PC-9 (cell line): Measurements from ENCODE around the gene ERN1. TPM values are rescaled to one million over a fixed set of nuclear protein-coding genes. Genes with fewer than 3 reads are reported as not detected.

Experiments
- BruUV-seq: library from RNA; stranded (reverse); fragments of 400-500 nt; replicated peaks from 2 replicates; lab custom pipeline; 2021; lab: Mats Ljungman, UMichigan
- CTCF ChIA-PET: fragments of 300-600 bp; sonication (Branson Sonifier 250); formaldehyde crosslinking; loops from one replicate; lab custom pipeline; 2022; ENCODE audit warnings: antibody characterized with exemption; lab: Charles Lee
- POLR2A ChIA-PET: fragments of 300-600 bp; sonication (Branson Sonifier 250); formaldehyde crosslinking; loops from one replicate; lab custom pipeline; 2022; ENCODE audit warnings: antibody characterized with exemption; ENCODE audit not compliant: unreplicated experiment; lab: Charles Lee
- DNase-seq, 2 experiments: peaks; one replicate each; pipeline versions ENCODE4 v3.0.0 to v3.0.0-alpha.2; 2015 to 2022; ENCODE audit warnings: mixed read lengths in 1 of 2
- H2AFZ ChIP-seq: fragments of 200-600 bp; sonication (generic); 2 replicates; pipeline ENCODE4 v1.8.1; 2017; ENCODE audit warnings: antibody characterized with exemption
- H3F3A ChIP-seq: fragments of 200-600 bp; sonication (generic); 2 replicates; pipeline ENCODE4 v1.8.1; 2017; ENCODE audit warnings: antibody characterized with exemption, mild to moderate bottlenecking, low read depth; ENCODE audit not compliant: insufficient read depth
- H3K27ac ChIP-seq: fragments of 200-600 bp; sonication (generic); 2 replicates; pipeline ENCODE4 v1.6.1; 2016; ENCODE audit warnings: mixed run types
- H3K27me3 ChIP-seq: fragments of 200-600 bp; sonication (generic); 2 replicates; pipeline ENCODE4 v1.6.1; 2016; ENCODE audit warnings: low read depth, mixed run types; ENCODE audit not compliant: insufficient read depth
- H3K36me3 ChIP-seq: fragments of 200-600 bp; sonication (generic); 2 replicates; pipeline ENCODE4 v1.6.1; 2016; ENCODE audit warnings: low read depth, mixed run types
- H3K4me1 ChIP-seq: fragments of 200-600 bp; sonication (generic); replicated peaks from 2 replicates; pipeline ENCODE4 v1.6.1; 2016; ENCODE audit warnings: mixed run types; ENCODE audit not compliant: insufficient read depth
- H3K4me2 ChIP-seq: fragments of 200-600 bp; sonication (generic); 2 replicates; pipeline ENCODE4 v1.6.1; 2017; ENCODE audit warnings: mixed run types
- H3K4me3 ChIP-seq: fragments of 200-600 bp; sonication (generic); 2 replicates; pipeline ENCODE4 v1.6.1; 2016; ENCODE audit warnings: mixed run types
- H3K79me2 ChIP-seq: fragments of 200-600 bp; sonication (generic); 2 replicates; pipeline ENCODE4 v1.6.1; 2017; ENCODE audit warnings: low read depth, mixed run types
- H3K9me2 ChIP-seq: fragments of 200-600 bp; sonication (generic); 2 replicates; pipeline ENCODE4 v1.8.1; 2017; ENCODE audit warnings: mild to moderate bottlenecking; ENCODE audit not compliant: insufficient read depth
- H3K9me3 ChIP-seq: fragments of 200-600 bp; sonication (generic); 2 replicates; pipeline ENCODE4 v1.8.1; 2016; ENCODE audit warnings: low read depth; ENCODE audit not compliant: insufficient read depth
- H4K20me1 ChIP-seq: fragments of 200-600 bp; sonication (generic); 2 replicates; pipeline ENCODE4 v1.8.1; 2017; ENCODE audit not compliant: insufficient read depth
- EZH2 ChIP-seq: fragments of 200-600 bp; sonication (generic); IDR thresholded peaks from 2 replicates; pipeline ENCODE4 v1.8.0; 2017; ENCODE audit warnings: antibody characterized with exemption, low read depth
- intact Hi-C: fragments of 100-400 bp; cut with micrococcal nuclease; formaldehyde crosslinking; loops from one replicate; pipeline ENCODE4 v1.10.0; 2022; ENCODE audit not compliant: unreplicated experiment
- total RNA-seq: library from RNA; stranded (reverse); gene quantifications from 2 replicates; pipeline ENCODE4 v1.2.3, GENCODE V29; 2021
- TF ChIP-seq, protein P1 (sequence below): fragments of 200-600 bp; sonication (generic); conservative IDR thresholded peaks from 2 replicates; pipeline ENCODE4 v1.6.1; 2017; ENCODE audit warnings: mixed run types, antibody characterized with exemption, mild to moderate bottlenecking, moderate library complexity

ERN1 gene
- total RNA-seq, 1 experiment from 2014 or later, result 9.2 TPM

DNA sequence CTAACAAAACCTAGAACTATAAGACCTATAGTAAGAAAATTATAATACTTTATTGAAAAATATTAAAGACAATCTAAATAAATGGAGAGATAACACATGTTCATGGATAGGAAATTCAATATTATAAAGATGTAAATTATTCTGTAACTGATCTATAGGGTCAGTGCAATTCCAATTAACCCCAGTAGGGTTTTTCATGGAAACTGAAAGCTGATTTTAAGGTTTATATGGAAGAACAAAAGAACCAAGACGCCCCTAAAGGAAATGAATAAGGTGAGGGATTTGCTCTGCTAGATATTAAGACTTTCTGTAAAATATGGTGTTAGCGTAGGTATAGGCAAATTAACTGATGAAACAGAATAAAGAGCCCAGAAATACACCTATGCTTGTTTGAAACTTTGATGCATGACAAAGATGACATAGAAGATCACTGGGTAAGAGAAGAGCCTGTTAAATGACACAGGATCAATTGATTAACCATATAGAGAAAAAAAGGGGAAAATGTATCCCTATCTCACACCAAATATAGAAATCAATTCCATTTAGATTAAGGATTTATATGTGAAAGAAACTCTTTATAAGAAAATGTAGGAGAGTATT lies 112.5 kb downstream of the ERN1 start:
- Histone ChIP-seq H3K4me3 (no peak overlapping the region), H3K27ac (no peak overlapping the region), H3K79me2 (no peaks in the 10 kb centered on the region), H3F3A (no peaks in the 10 kb centered on the region), H3K27me3 (no peaks in the 10 kb centered on the region), H2AFZ (no peak overlapping the region), H3K9me3 (no peaks in the 10 kb centered on the region), H3K4me2 (no peak overlapping the region), H3K9me2 (no peaks in the 10 kb centered on the region; the same call in 1 of the 2 replicates), H3K36me3 (no peaks in the 10 kb centered on the region), H4K20me1 (no peaks in the 10 kb centered on the region), H3K4me1 (no peaks in the 10 kb centered on the region)
- intact Hi-C loops, result no loop called here
- BruUV-seq, result no TSS peak
- CTCF ChIA-PET, result interaction anchor here (0.5 to 1.9 kb wide), 2 partner anchors 23 to 98 kb away, joined by 4 to 5 read pairs; no protein-coding TSS in a partner anchor
- POLR2A ChIA-PET, result interaction anchor here (0.6 kb wide), 1 partner anchor 52 kb away, joined by 8 read pairs; no protein-coding TSS in a partner anchor
- TF ChIP-seq EZH2, result no peak
- TF ChIP-seq, protein P1, sequence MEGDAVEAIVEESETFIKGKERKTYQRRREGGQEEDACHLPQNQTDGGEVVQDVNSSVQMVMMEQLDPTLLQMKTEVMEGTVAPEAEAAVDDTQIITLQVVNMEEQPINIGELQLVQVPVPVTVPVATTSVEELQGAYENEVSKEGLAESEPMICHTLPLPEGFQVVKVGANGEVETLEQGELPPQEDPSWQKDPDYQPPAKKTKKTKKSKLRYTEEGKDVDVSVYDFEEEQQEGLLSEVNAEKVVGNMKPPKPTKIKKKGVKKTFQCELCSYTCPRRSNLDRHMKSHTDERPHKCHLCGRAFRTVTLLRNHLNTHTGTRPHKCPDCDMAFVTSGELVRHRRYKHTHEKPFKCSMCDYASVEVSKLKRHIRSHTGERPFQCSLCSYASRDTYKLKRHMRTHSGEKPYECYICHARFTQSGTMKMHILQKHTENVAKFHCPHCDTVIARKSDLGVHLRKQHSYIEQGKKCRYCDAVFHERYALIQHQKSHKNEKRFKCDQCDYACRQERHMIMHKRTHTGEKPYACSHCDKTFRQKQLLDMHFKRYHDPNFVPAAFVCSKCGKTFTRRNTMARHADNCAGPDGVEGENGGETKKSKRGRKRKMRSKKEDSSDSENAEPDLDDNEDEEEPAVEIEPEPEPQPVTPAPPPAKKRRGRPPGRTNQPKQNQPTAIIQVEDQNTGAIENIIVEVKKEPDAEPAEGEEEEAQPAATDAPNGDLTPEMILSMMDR, result 0 out of 2 replicates have a peak, but pooled peaks have one; percentile 52
- DNase-seq, result no peak

DNA sequence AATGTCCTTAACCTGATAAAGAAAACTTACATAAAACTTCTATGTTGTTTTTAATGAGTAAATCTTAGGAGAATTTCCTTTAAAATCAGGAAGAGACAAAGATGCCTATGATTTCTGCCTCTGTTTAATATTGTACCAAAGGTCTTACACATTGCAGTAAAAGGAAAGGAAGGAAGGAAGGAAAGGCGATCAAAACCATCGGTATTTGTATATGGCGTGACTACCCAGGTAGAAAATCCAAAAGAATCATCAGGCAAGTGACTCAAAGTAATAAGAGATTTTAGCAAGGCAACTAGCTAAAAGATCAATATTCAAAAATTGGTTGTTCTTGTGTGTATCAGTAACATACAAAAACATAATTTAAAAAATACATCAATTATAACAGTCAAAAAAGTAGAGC lies 113.0 kb downstream of the ERN1 start:
- Histone ChIP-seq H2AFZ (no peak overlapping the region), H3K9me3 (no peaks in the 10 kb centered on the region), H3F3A (no peaks in the 10 kb centered on the region), H3K36me3 (no peaks in the 10 kb centered on the region), H4K20me1 (no peaks in the 10 kb centered on the region), H3K27ac (no peak overlapping the region), H3K27me3 (no peaks in the 10 kb centered on the region), H3K79me2 (no peaks in the 10 kb centered on the region), H3K4me2 (no peak overlapping the region), H3K4me1 (no peaks in the 10 kb centered on the region), H3K9me2 (no peaks in the 10 kb centered on the region; the same call in 1 of the 2 replicates), H3K4me3 (no peak overlapping the region)
- CTCF ChIA-PET, result interaction anchor here (1.9 kb wide), 1 partner anchor 97 kb away, joined by 5 read pairs; no protein-coding TSS in a partner anchor
- TF ChIP-seq EZH2, result no peak
- TF ChIP-seq, protein P1, result no peak
- intact Hi-C loops, result no loop called here
- BruUV-seq, result no TSS peak
- DNase-seq, result no peak
- POLR2A ChIA-PET, result interaction anchor here (0.6 kb wide), 1 partner anchor 51 kb away, joined by 8 read pairs; no protein-coding TSS in a partner anchor

DNA sequence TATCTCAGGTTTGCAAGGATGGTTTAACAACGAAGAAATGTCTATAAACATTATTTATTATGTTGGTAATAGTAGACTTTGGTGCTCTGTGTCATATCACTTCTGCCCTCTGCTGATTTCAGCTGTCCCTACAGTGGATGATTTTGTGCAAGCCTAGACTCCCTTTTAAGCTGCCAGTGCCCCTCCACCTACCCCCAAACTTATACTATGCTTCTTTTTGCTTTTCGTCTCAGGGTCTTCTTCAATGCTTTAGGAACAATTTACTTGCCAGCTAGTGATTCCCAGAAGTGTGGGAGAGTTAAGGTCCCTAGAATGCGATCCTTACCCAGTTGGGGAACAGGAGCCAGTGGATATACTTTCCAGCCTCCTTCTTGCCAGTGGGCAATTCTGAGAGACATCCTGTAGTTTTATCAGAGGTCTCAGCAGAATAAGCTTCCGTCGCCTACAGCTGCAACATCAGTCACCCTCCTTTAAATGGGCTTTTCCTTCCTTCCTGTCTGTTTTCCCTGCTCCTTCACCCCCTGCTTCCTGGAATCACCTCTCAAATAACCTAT lies 113.6 kb downstream of the ERN1 start:
- Histone ChIP-seq H3K27ac (no peak overlapping the region), H3K4me1 (no peaks in the 10 kb centered on the region), H3K9me3 (no peaks in the 10 kb centered on the region), H3K27me3 (no peaks in the 10 kb centered on the region), H2AFZ (no peak overlapping the region), H3K4me2 (no peak overlapping the region), H3F3A (no peaks in the 10 kb centered on the region), H3K79me2 (no peaks in the 10 kb centered on the region), H3K36me3 (no peaks in the 10 kb centered on the region), H3K4me3 (no peak overlapping the region), H3K9me2 (no peaks in the 10 kb centered on the region; the same call in 1 of the 2 replicates), H4K20me1 (no peaks in the 10 kb centered on the region)
- TF ChIP-seq EZH2, result no peak
- TF ChIP-seq, protein P1, result no peak
- ChIA-PET POLR2A (interaction anchor here (0.6 kb wide), 1 partner anchor 50 kb away, joined by 8 read pairs; no protein-coding TSS in a partner anchor), CTCF (interaction anchor here (1.9 kb wide), 1 partner anchor 97 kb away, joined by 5 read pairs; no protein-coding TSS in a partner anchor)
- BruUV-seq, result no TSS peak
- intact Hi-C loops, result no loop called here
- no peak for DNase-seq
